Measurements from ENCODE around the gene TBL3.

DNA sequence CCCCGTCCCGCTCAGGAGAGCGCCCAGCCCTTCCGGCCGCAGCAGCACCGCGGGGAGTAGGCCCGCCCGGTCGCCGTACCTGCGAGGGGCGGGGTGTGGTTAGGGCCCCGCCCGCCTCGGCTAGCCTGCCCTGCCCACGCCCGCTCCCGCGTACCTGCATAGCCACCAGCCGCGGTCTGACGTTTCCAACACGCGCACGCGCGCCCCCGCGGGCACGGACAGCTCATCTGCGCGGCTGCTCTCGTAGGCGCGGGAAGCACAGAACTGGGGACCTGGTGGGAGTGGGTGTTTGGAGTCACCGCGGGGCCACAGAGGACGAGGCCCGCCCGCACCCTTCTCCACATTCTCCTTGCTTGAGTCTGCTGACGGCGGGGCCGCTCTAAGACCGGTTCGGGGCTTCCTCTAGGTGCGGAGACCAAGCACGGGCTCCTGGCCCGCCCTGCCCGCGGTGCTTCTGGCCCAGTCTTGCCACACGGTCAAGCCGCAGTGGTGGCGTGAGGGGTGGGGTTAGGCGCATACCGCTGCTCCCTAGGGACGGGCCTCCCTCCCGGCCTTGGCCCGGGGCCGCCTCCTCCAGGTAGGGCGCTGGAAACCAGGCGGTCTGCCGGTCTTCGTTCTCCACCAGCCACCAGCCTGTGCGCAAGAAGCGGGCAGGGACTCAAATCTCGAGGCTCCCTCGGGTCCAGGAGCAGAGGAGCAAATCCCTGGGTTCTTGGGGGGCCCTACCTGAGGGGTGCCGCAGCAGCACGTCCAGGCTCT lies 7.6 kb downstream of the TBL3 start:
- TF ChIP-seq EZH2phosphoT487 (IDR thresholded peaks at IDR 0.05) (peak; percentile 83), CTCF (IDR thresholded peaks at IDR 0.05) (no peak)
